IPS-NIHi7 (cell line): ENCODE measurements around the gene AMIGO1.

Source experiments
- DNase-seq: peaks from one replicate; pipeline ENCODE4 v3.0.0; 2012; ENCODE audit warnings: mixed read lengths; ENCODE audit errors: extremely low spot score

The AMIGO1 gene

GRCh38 chr1:109502364-109502851 is 7.1 kb downstream of the AMIGO1 start:
- DNase-seq, result no peak

- no peak for DNase-seq
Measured at GRCh38 chr1:109501644-109502363, 7.7 kb downstream of the AMIGO1 start.

GRCh38 chr1:109500941-109501381 is 8.6 kb downstream of the AMIGO1 start:
- DNase-seq, result no peak

GRCh38 chr1:109499661-109500536 is 9.6 kb downstream of the AMIGO1 start:
- peak; percentile 67 for DNase-seq

- DNase-seq, result no peak
Measured at GRCh38 chr1:109499081-109499480, 10.4 kb downstream of the AMIGO1 start.

- peak; percentile 78 for DNase-seq
Measured at GRCh38 chr1:109498161-109498801, 11.2 kb downstream of the AMIGO1 start.

- no peak for DNase-seq
Measured at GRCh38 chr1:109497449-109498160, 11.9 kb downstream of the AMIGO1 start.

GRCh38 chr1:109495738-109496137 is 13.8 kb downstream of the AMIGO1 start:
- no peak for DNase-seq

- peak; percentile 91 for DNase-seq
Measured at GRCh38 chr1:109493805-109494539, 15.6 kb downstream of the AMIGO1 start, which contains the start of gene CYB561D1. Gene CYB561D1 (plus strand): TSS chr1:109494094. CDS start chr1:109494140, 46 bp downstream.

GRCh38 chr1:109493227-109493626 is 16.3 kb downstream of the AMIGO1 start:
- DNase-seq, result no peak

GRCh38 chr1:109492779-109493178 is 16.7 kb downstream of the AMIGO1 start:
- DNase-seq, result no peak

- DNase-seq, result no peak
Measured at GRCh38 chr1:109491372-109491771, 18.2 kb downstream of the AMIGO1 start.

GRCh38 chr1:109490934-109491302 is 18.6 kb downstream of the AMIGO1 start:
- DNase-seq, result no peak

- DNase-seq, result peak; percentile 71
Measured at GRCh38 chr1:109490029-109490933, 19.2 kb downstream of the AMIGO1 start.

GRCh38 chr1:109488696-109489095 is 20.8 kb downstream of the AMIGO1 start:
- DNase-seq, result no peak

- DNase-seq, result peak; percentile 45
Measured at GRCh38 chr1:109488201-109488600, 21.3 kb downstream of the AMIGO1 start.

GRCh38 chr1:109487261-109487660 is 22.3 kb downstream of the AMIGO1 start:
- DNase-seq, result no peak

- peak; percentile 38 for DNase-seq
Measured at GRCh38 chr1:109485001-109485400, 24.5 kb downstream of the AMIGO1 start.

- peak; percentile 33 for DNase-seq
Measured at GRCh38 chr1:109484519-109484975, 25.0 kb downstream of the AMIGO1 start.
